CD4-positive, alpha-beta T cell (primary cell): ENCODE data around the gene RERE. TPM values are rescaled to one million over a fixed set of nuclear protein-coding genes. Genes with fewer than 3 reads are reported as not detected.

Source experiments
- ATAC-seq: fragments of 200-7000 bp; cut with Tn5 transposase; one replicate; pipeline ENCODE4 v1.10.0; 2022; ENCODE audit warnings: mild to moderate bottlenecking; ENCODE audit not compliant: poor library complexity
- CTCF ChIA-PET: fragments of 350-600 bp; sonication (Branson Sonifier 250); formaldehyde crosslinking; loops from one replicate; lab custom pipeline; 2021; ENCODE audit warnings: antibody characterized with exemption, inconsistent platforms; lab: Charles Lee
- POLR2A ChIA-PET: fragments of 350-600 bp; sonication (Branson Sonifier 250); formaldehyde crosslinking; loops from one replicate; lab custom pipeline; 2021; ENCODE audit warnings: antibody characterized with exemption, inconsistent platforms; lab: Charles Lee
- DNase-seq, 14 experiments: peaks; one replicate each; pipeline ENCODE4 v3.0.0-alpha.2; 2013 to 2020; ENCODE audit warnings: mixed read lengths in 2 of 14
- H3K27ac ChIP-seq, 2 donors: one replicate each; pipeline versions ENCODE4 v1.5.1 to v1.7.0; 2013; ENCODE audit warnings: low read length in 2 of 2, low read depth in 1 of 2, mild to moderate bottlenecking in 1 of 2
- H3K27me3 ChIP-seq, 2 experiments: 1 replicate in 1 of 2; 2 replicates in 1 of 2; pipeline versions ENCODE4 v1.6.1 to v1.7.0; 2013; ENCODE audit warnings: low read length in 2 of 2, control low read depth in 1 of 2, mild to moderate bottlenecking in 1 of 2, moderate library complexity in 1 of 2; ENCODE audit not compliant: insufficient read depth in 2 of 2, control insufficient read depth in 1 of 2
- H3K36me3 ChIP-seq: one replicate; pipeline ENCODE4 v1.6.1; 2013; ENCODE audit warnings: low read length, control low read depth; ENCODE audit not compliant: insufficient read depth
- H3K4me1 ChIP-seq: one replicate; pipeline ENCODE4 v1.6.1; 2013; ENCODE audit warnings: low read length, control low read depth; ENCODE audit not compliant: insufficient read depth
- H3K4me3 ChIP-seq: one replicate; pipeline ENCODE4 v1.5.1; 2013; ENCODE audit warnings: mild to moderate bottlenecking, low read length, moderate library complexity
- H3K9me3 ChIP-seq, 2 experiments: 1 replicate in 1 of 2; 2 replicates in 1 of 2; pipeline versions ENCODE4 v1.6.1 to v1.7.0; 2013; ENCODE audit warnings: low read length in 2 of 2, mild to moderate bottlenecking in 2 of 2, control low read depth in 1 of 2, moderate library complexity in 1 of 2; ENCODE audit not compliant: control insufficient read depth in 1 of 2, insufficient read depth in 1 of 2
- H3K27ac Mint-ChIP-seq: one replicate; pipeline ENCODE4 v1.8.0; 2020; ENCODE audit warnings: mixed read lengths
- H3K27me3 Mint-ChIP-seq: one replicate; pipeline ENCODE4 v1.8.0; 2021; ENCODE audit warnings: mixed read lengths
- H3K36me3 Mint-ChIP-seq: one replicate; pipeline ENCODE4 v1.8.0; 2021; ENCODE audit warnings: low read depth, mixed read lengths
- H3K4me1 Mint-ChIP-seq: one replicate; pipeline ENCODE4 v1.8.0; 2021; ENCODE audit warnings: low read depth, mixed read lengths
- H3K4me3 Mint-ChIP-seq: one replicate; pipeline ENCODE4 v1.8.0; 2020; ENCODE audit warnings: mild to moderate bottlenecking, mixed read lengths
- H3K9me3 Mint-ChIP-seq: one replicate; pipeline ENCODE4 v1.8.0; 2020; ENCODE audit warnings: mixed read lengths
- CTCF ChIP-seq: fragments of 200-600 bp; IDR thresholded peaks from one replicate; pipeline ENCODE4 v1.8.0; 2022; ENCODE audit warnings: antibody characterized with exemption, mild to moderate bottlenecking
- intact Hi-C, 2 experiments: fragments of 100-400 bp; cut with DNase I in 1 of 2; cut with micrococcal nuclease in 1 of 2; formaldehyde crosslinking; loops; one replicate each; pipeline versions ENCODE4 v1.15.1 to v1.9.0; 2023 to 2025; cut with DNase I, micrococcal nuclease
- total RNA-seq, 174 experiments: library from RNA in 2 of 174; stranded (reverse) in 2 of 174; gene quantifications; one replicate each; pipeline ENCODE4 v1.2.3 and lab custom pipeline; 2021 to 2026

RERE gene
- total RNA-seq, 2 experiments from 2014 or later, result 78.4 to 84.0 TPM

GRCh38 chr1:8368956-8369639 is 448.3 kb downstream of the RERE start:
- POLR2A ChIA-PET, result interaction anchor here (0.6 kb wide), 1 partner anchor 17 kb away, joined by 3 read pairs; no protein-coding TSS in a partner anchor
- Mint-ChIP-seq H3K9me3 (no peaks in the 10 kb centered on the region), H3K27ac (peak overlapping the region; percentile 24), H3K4me1 (peaks cover 60% of the 10 kb centered on the region), H3K4me3 (no peak overlapping the region), H3K27me3 (no peaks in the 10 kb centered on the region), H3K36me3 (peaks cover 76% of the 10 kb centered on the region)
- DNase-seq, result no peak
- Histone ChIP-seq H3K4me3 (no peak overlapping the region), H3K4me1 (peaks cover 38% of the 10 kb centered on the region), H3K27me3 (no peaks in the 10 kb centered on the region), H3K27ac (no peak overlapping the region), H3K9me3 (no peaks in the 10 kb centered on the region), H3K36me3 (peaks cover 72% of the 10 kb centered on the region)
- CTCF ChIA-PET, result no interaction called here
- no peak for ATAC-seq
- intact Hi-C loops, result no loop called here
- TF ChIP-seq CTCF, result no peak

- Mint-ChIP-seq H3K9me3 (no peaks in the 10 kb centered on the region), H3K36me3 (peaks cover 88% of the 10 kb centered on the region), H3K4me1 (peaks cover 47% of the 10 kb centered on the region), H3K4me3 (no peak overlapping the region), H3K27me3 (no peaks in the 10 kb centered on the region), H3K27ac (peak overlapping the region; percentile 71)
- intact Hi-C loops, result no loop called here
- Histone ChIP-seq H3K4me3 (no peak overlapping the region), H3K9me3 (no peaks in the 10 kb centered on the region), H3K27ac (no peak overlapping the region), H3K27me3 (no peaks in the 10 kb centered on the region), H3K36me3 (peaks cover 72% of the 10 kb centered on the region), H3K4me1 (peaks cover 27% of the 10 kb centered on the region)
- DNase-seq, result no peak
- POLR2A ChIA-PET, result interaction anchor here (0.9 kb wide), 1 partner anchor 26 kb away, joined by 3 read pairs; no protein-coding TSS in a partner anchor
- ATAC-seq, result no peak
- no peak for TF ChIP-seq CTCF
- CTCF ChIA-PET, result interaction anchor here (0.8 kb wide), 1 partner anchor 481 kb away, joined by 3 read pairs; no protein-coding TSS in a partner anchor
Observed at GRCh38 chr1:8367571-8368194, 449.8 kb downstream of the RERE start.

GRCh38 chr1:8365661-8366362 is 451.6 kb downstream of the RERE start:
- no peaks in the 10 kb centered on the region for H3K27me3 ChIP-seq
- ChIA-PET POLR2A (no interaction called here), CTCF (no interaction called here)
- Mint-ChIP-seq H3K4me1 (peaks cover 29% of the 10 kb centered on the region), H3K36me3 (peaks cover 87% of the 10 kb centered on the region), H3K27me3 (no peaks in the 10 kb centered on the region), H3K9me3 (no peaks in the 10 kb centered on the region), H3K4me3 (no peak overlapping the region), H3K27ac (peak overlapping the region; percentile 24)
- TF ChIP-seq CTCF, result no peak
- no peak overlapping the region for H3K4me3 ChIP-seq
- no peak for ATAC-seq
- peaks cover 73% of the 10 kb centered on the region for H3K36me3 ChIP-seq
- H3K27ac ChIP-seq, result no peak overlapping the region
- no peak for DNase-seq
- H3K9me3 ChIP-seq, result no peaks in the 10 kb centered on the region
- intact Hi-C loops, result no loop called here
- peaks cover 10% of the 10 kb centered on the region for H3K4me1 ChIP-seq
